Body of pancreas (tissue), 4 donors: ENCODE data around the gene STK39. TPM values are rescaled to one million over a fixed set of nuclear protein-coding genes. Genes with fewer than 3 reads are reported as not detected.
"Not testable (repeated sequence)": the region's sequence is repeated elsewhere in the genome, so short reads cannot be mapped to it uniquely, and the experiment has no call there.

Experiments
- ATAC-seq: fragments of 150-250 bp; one replicate; pipeline ENCODE4 v1.9.1; 2016
- DNase-seq, 4 donors: peaks; one replicate each; pipeline ENCODE4 v3.0.0-alpha.2; 2019
- H3K27ac ChIP-seq, 4 donors: fragments of 200-600 bp; sonication (generic); 1 replicate in 3 of 4; 2 replicates in 1 of 4; pipeline versions ENCODE4 v1.5.1 to v1.6.1; 2016 to 2019; ENCODE audit warnings: mild to moderate bottlenecking in 1 of 4, mixed read lengths in 1 of 4, moderate library complexity in 1 of 4
- H3K27me3 ChIP-seq, 2 donors: fragments of 200-600 bp; sonication (generic); one replicate each; pipeline ENCODE4 v1.6.0; 2016; ENCODE audit warnings: mild to moderate bottlenecking in 1 of 2
- H3K36me3 ChIP-seq, 2 donors: fragments of 200-600 bp; sonication (generic); replicated peaks in 1 of 2; 2 replicates each; pipeline ENCODE4 v1.5.1; 2016; ENCODE audit warnings: low read depth in 2 of 2; ENCODE audit not compliant: insufficient read depth in 1 of 2
- H3K4me1 ChIP-seq: fragments of 200-600 bp; sonication (generic); one replicate; pipeline ENCODE4 v1.6.0; 2016
- H3K4me3 ChIP-seq, 2 donors: fragments of 200-600 bp; sonication (generic); 1 replicate in 1 of 2; 2 replicates in 1 of 2; pipeline ENCODE4 v1.5.1; 2016 to 2019
- H3K9me3 ChIP-seq, 3 donors: fragments of 200-600 bp; sonication (generic); 1 replicate in 2 of 3; 2 replicates in 1 of 3; pipeline ENCODE4 v1.5.1; 2016
- CTCF ChIP-seq, 7 experiments: fragments of 450-650 bp in 4 of 7; fragments of 200-600 bp in 3 of 7; sonication (generic) in 3 of 7; IDR thresholded peaks; one replicate each; pipeline ENCODE4 v1.5.1; 2016 to 2019; ENCODE audit warnings: antibody characterized with exemption in 7 of 7
- POLR2A ChIP-seq, 3 donors: fragments of 450-650 bp; IDR thresholded peaks; one replicate each; pipeline ENCODE4 v1.6.1; 2016; ENCODE audit warnings: antibody characterized with exemption in 3 of 3, mild to moderate bottlenecking in 2 of 3
- WGBS, 2 donors: methylation state at CpG; one replicate each; pipeline ENCODE4 v1.1.5; 2017; 5-methylcytosine and 5-hydroxymethylcytosine counted together
- intact Hi-C: fragments of 100-400 bp; cut with DNase I; formaldehyde crosslinking; loops from one replicate; pipeline ENCODE4 v1.15.1; 2023
- total RNA-seq, 2 donors: library from RNA; depleted of rRNA; stranded (reverse); fragments of >200 nt; gene quantifications; one replicate each; pipeline ENCODE4 v1.1.0, GENCODE V29; 2016

The STK39 gene
- total RNA-seq, 2 donors from 2014 or later = 12.9 to 15.8 TPM

GRCh38 chr2:168272225-168272624 lies 24.8 kb upstream of the STK39 start:
- DNase-seq (no peak), ATAC-seq (no peak)
- H3K27me3 ChIP-seq = no peaks in the 10 kb centered on the region
- intact Hi-C loops = no loop called here
- TF ChIP-seq POLR2A (IDR thresholded peaks at IDR 0.05) = no peak
- TF ChIP-seq CTCF (IDR thresholded peaks at IDR 0.05) = no peak
- 59 to 61% methylated on average over 3 of the region's 3 CpGs for WGBS, 2 donors
- no peak overlapping the region for H3K27ac ChIP-seq
- H3K4me1 ChIP-seq = no peaks in the 10 kb centered on the region
- no peaks in the 10 kb centered on the region for H3K9me3 ChIP-seq
- no peak overlapping the region for H3K4me3 ChIP-seq
- H3K36me3 ChIP-seq = no peaks in the 10 kb centered on the region

GRCh38 chr2:168262926-168263325 lies 15.5 kb upstream of the STK39 start:
- H3K27me3 ChIP-seq, H3K36me3 ChIP-seq, H3K4me1 ChIP-seq, DNase-seq, H3K4me3 ChIP-seq, intact Hi-C loops, H3K27ac ChIP-seq, H3K9me3 ChIP-seq, ATAC-seq: not testable (repeated sequence)
- 91 to 94% methylated on average over 2 of the region's 2 CpGs for WGBS, 2 donors

GRCh38 chr2:168256448-168256847 lies 9.1 kb upstream of the STK39 start:
- peaks cover 27% of the 10 kb centered on the region for H3K4me1 ChIP-seq
- no peaks in the 10 kb centered on the region for H3K27me3 ChIP-seq
- H3K27ac ChIP-seq = peak overlapping the region; percentile 73 to 88 (median 82)
- no peaks in the 10 kb centered on the region for H3K36me3 ChIP-seq
- DNase-seq = peak; percentile 73 to 92 (median 83)
- no peaks in the 10 kb centered on the region for H3K9me3 ChIP-seq
- TF ChIP-seq POLR2A (IDR thresholded peaks at IDR 0.05) = no peak
- TF ChIP-seq CTCF (IDR thresholded peaks at IDR 0.05) = no peak
- 15 to 16% methylated on average over 2 of the region's 2 CpGs for WGBS, 2 donors
- intact Hi-C loops = no loop called here
- ATAC-seq = peak; percentile 100
- H3K4me3 ChIP-seq = no peak overlapping the region

GRCh38 chr2:168255866-168256265 lies 8.5 kb upstream of the STK39 start:
- H3K4me1 ChIP-seq = peaks cover 27% of the 10 kb centered on the region
- H3K27me3 ChIP-seq = no peaks in the 10 kb centered on the region
- H3K27ac ChIP-seq = peak overlapping the region; percentile 59 to 88 (median 82)
- no peaks in the 10 kb centered on the region for H3K36me3 ChIP-seq
- ATAC-seq = peak; percentile 72
- no peak overlapping the region for H3K4me3 ChIP-seq
- WGBS, 2 donors = 29 to 38% methylated on average over 3 of the region's 3 CpGs
- H3K9me3 ChIP-seq = no peaks in the 10 kb centered on the region
- DNase-seq = peak; percentile 57 to 71 (median 70)
- no peak for TF ChIP-seq CTCF (IDR thresholded peaks at IDR 0.05)
- no peak for TF ChIP-seq POLR2A (IDR thresholded peaks at IDR 0.05)
- intact Hi-C loops = no loop called here

GRCh38 chr2:168255103-168255502 lies 7.7 kb upstream of the STK39 start:
- Histone ChIP-seq H3K27ac (peak overlapping the region in 3 of 4 donors; percentile 81 to 88 (median 84)), H3K27me3 (no peaks in the 10 kb centered on the region), H3K36me3 (no peaks in the 10 kb centered on the region), H3K4me3 (no peak overlapping the region), H3K9me3 (no peaks in the 10 kb centered on the region), H3K4me1 (peaks cover 27% of the 10 kb centered on the region)
- DNase-seq (no peak), ATAC-seq (no peak)
- TF ChIP-seq CTCF (IDR thresholded peaks at IDR 0.05) (no peak), POLR2A (IDR thresholded peaks at IDR 0.05) (no peak)
- 97 to 98% methylated on average over 8 of the region's 8 CpGs for WGBS, 2 donors
- intact Hi-C loops = no loop called here
